GM18508 (cell line): ENCODE results near the gene IL1R2.
"Not testable (repeated sequence)": the region's sequence is repeated elsewhere in the genome, so short reads cannot be mapped to it uniquely, and the experiment has no call there.

ENCODE experiments used
- ATAC-seq: cut with Tn5 transposase; IDR thresholded peaks from one replicate; pipeline ENCODE4 v1.9.1; 2021; ENCODE audit warnings: moderate number of reproducible peaks; ENCODE audit not compliant: insufficient read depth, unreplicated experiment

Gene IL1R2

GRCh38 chr2:101998556-101998895 lies 6.8 kb downstream of the IL1R2 start:
- no peak for ATAC-seq

DNA sequence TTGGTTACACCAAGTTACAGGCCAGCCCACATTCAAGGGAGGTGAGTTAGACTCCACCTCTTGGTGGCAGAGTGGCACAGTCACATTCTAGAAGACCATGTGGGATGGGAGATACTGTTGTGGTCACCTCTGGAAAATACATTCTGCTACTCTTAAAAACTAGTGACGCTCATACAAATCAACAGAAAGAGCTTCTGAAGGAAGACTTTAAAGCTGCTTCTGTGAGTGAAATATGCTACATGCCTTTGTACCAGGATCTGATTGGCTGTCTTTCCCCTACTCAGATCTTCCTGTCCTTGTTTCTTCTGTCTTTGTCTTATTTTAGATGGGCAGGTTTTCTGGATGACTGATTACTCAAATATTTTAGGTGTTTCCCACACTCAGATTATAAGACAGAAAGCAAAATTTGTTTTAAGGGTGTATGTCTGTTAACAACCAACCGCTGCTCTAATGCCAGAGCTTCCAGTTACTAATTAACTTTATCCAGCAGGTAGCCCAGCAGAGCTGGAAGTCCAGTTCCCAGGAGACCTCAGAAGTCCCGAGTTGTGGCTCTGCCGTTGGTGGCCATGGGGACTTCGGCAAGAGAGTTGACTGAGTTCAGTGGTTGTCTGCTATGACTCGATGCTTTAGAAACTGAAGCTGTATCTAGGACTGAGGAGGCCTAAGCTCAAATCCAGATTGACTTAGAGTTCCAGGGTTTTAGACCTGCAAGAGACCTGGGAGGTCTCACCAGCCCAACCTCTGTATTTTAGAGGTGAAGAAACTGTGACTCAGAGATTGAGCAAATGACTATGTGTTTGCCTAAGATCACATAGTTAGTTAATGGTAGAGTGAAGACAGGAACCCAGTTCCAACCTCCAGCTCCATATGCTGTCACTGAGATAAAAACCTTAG lies 7.4 kb downstream of the IL1R2 start:
- no peak for ATAC-seq

- ATAC-seq = no peak
These were observed 8.3 kb downstream of the IL1R2 start for GRCh38 chr2:102000012-102000411.

DNA sequence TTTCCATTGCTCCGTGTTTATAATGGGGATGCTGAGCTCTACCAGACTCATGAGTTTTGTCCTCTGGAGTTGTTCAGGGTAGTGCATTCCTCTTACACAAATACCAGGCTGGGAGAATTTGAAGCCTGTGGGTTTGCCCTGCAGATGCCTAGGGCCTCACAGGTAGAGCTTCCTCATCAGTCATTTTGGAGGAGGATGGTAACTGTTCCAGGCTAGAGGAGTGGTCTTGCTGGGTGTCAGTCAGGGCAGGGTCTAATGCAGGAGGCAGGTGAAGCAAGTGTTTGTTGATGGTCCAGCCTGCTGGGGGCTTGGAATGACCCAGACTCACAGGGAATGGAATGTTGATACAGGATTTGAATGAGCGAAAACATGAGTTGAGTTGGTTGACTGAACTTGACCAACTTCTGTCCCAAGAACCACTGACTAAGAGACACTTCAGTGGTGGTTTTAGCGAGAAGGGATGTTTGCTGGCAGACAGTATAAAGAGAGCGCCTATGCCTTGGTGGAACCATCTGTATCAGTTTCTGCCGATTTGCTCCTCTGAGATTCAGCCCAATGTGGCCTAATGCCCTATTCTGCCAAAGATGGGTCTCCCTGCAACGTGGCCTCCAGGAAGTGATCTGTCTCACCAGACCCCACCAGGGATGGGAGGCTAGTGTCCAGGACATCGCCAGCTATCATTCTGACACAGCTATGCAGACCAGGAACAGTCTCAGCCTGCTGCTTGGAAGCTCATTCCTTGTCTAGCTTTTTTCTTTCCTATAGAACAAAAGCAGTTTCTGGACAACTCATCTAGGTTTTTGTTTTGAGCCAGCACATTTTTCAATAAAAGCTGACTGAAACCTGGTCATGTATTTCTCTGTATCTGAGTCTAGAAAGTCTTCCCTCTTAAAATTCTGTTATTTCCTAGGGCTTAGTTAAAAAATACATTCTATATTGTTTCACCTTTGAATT lies 9.3 kb downstream of the IL1R2 start:
- no peak for ATAC-seq

DNA sequence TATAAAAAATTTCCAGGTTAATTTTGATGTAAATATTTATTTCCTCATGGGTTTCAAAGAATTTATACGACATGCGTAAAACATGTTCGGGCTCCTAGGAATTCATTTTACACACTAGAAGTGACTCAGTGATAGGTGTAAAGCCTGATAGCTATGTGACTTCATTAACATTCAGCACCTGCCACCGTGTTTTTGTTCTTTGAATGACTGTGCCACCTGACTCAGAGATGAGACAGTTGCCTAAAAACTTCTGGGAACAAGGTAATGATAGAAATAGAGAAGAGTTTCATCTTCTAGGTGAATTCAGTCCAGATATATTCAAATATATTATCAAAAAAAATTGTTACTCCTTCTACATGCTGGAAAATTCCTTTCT lies 10.0 kb downstream of the IL1R2 start:
- no peak for ATAC-seq

- ATAC-seq = no peak
These were observed 10.5 kb downstream of the IL1R2 start for GRCh38 chr2:102002228-102002627.

DNA sequence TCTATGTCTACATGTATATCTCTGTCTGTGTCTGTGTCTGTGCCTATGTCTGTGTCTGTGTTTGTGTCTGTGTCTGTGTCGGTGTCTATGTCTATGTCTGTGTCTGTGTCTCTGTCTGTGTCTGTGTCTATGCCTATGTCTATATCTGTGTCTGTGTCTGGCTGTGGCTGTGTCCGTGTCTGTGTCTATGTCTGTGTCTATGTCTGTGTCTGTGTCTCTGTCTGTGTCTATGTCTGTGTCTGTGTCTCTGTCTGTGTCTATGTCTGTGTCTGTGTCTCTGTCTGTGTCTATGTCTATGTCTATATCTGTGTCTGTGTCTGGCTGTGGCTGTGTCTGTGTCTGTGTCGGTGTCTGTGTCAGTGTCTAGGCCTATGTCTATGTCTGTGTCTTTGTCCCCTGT lies 11.1 kb downstream of the IL1R2 start:
- ATAC-seq = not testable (repeated sequence)

DNA sequence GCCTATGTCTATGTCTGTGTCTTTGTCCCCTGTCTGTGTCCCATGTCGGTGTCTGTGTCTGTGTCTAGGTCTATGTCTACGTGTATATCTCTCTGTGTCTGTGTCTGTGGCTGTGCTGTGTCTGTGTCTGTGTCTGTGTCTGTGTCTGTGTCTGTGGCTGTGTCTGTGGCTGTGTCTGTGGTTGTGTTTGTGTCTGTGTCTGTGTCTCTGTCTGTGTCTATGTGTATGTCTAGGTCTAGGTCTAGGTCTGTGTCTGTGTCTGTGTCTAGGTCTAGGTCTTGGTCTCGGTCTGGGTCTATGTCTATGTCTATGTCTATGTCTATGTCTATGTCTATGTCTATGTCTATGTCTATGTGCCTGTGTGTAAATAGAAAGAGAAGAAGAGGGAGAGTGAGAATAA lies 11.9 kb downstream of the IL1R2 start:
- no peak for ATAC-seq

DNA sequence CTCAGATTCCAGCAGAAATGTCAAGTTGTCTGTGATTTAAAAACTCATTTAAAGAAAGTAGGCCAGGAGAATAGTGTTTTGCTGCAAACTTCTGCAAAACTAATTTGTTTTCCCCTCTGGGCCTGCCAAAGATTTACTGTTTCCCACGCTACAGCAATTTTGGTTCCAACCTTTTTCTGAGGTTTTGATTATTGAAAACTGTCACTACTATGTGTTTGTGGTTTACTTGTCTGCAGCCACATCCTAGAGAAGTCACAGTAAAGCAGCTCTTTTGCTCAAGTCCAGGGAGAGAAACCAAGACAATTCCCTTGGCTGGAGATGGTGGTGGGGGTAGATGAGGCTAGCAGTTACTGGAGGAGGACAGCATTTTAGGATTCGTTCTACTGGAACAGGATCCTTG lies 12.8 kb downstream of the IL1R2 start:
- ATAC-seq = no peak

DNA sequence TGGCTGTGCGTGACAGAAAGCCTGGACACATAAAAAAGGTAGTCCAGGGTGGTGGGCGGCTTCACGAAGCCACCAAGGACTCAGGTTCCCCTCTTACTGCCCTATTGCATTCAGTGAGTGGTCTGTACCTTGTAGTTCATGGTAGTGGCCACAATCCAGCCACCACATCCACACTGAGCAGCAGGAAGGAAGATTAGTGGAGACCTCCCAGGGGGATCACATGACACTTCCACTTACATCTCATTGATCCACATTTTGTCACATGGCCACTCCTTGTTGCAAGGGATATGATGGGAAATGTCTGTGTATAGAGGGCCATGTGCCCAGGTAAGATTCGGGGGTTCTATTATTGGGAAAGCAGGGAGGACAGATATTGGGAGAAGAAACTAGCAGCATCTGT lies 13.7 kb downstream of the IL1R2 start:
- ATAC-seq = no peak

DNA sequence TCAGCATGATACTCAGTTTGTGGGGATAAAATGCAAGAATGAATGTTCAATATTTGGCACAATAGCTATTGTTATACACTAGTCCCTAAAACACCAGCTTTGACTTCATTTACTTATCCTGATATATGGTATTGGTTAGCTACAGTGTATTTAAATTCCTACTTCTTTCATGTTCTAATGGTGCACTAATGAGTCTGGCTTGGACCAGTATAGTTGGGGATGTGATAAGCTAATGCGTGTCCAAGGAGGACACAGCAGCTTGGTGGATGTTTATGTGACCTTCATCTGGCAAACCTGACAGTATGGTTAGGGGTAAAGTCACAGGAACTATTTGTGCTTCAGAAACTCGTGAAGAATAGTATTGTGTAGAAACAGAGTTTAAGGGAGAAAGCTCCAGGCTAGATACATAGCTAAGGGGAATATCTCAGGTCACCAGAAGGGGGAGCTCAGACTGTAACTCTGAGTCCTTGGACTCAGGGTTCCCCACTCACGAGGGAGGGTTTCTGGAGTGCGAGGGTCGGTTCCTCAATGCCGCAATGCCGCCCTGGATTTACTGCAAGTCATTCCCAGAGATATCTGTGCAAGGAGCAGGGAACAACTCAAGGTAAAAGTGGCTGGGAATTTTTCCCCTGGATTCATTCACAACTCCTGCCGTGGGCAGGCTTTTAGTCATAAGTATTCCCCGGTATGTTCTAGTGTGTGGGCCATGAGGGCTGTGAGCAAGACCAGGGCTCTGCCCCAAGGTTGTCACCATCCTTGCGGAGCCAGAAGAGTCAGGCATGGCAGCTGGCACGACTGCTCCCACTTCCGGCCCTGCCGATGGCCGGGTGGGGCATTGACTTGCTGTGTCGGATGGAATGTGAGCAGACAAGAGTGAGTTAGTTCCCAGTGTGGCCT lies 14.5 kb downstream of the IL1R2 start:
- no peak for ATAC-seq

DNA sequence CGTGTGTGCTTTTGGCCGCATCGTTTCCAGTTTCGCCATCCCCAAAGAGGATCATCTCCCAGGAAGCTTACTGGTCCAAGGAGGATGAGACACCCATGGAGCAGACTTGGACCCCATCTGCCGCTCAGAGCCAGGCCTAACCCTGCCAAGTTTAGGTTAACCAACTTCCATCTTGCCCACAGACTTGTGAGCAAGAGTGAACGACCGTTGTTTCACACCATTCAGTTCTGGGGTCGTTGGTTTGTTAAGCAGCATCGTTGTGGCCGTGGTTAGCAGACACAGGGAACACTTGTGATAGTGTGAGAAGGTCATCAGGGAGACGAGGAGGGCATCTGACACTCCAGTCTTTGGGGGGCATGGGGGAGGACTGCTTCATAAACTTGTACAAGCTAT lies 15.1 kb downstream of the IL1R2 start:
- no peak for ATAC-seq

GRCh38 chr2:102008490-102008889 lies 16.7 kb downstream of the IL1R2 start:
- no peak for ATAC-seq

- ATAC-seq = no peak
These were observed 17.8 kb downstream of the IL1R2 start for GRCh38 chr2:102009557-102009956.

DNA sequence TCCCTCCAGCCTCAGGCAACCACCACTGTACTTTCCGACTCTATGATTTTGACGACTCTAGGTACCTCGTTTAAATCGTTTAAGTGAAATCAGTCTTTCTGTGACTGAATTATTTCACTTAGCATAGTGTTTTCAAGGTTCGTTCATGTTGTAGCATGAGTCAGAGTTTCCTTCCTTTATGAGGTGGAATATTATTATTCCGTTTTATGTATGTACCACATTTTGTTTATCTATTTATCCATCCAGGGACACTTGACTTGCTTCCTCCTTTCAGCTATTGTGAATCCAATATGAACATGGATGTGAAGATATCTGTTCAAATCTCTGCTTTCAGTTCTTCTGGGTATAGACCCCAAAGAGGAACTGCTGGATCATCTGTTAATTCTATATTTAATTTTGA lies 19.1 kb downstream of the IL1R2 start:
- no peak for ATAC-seq

DNA sequence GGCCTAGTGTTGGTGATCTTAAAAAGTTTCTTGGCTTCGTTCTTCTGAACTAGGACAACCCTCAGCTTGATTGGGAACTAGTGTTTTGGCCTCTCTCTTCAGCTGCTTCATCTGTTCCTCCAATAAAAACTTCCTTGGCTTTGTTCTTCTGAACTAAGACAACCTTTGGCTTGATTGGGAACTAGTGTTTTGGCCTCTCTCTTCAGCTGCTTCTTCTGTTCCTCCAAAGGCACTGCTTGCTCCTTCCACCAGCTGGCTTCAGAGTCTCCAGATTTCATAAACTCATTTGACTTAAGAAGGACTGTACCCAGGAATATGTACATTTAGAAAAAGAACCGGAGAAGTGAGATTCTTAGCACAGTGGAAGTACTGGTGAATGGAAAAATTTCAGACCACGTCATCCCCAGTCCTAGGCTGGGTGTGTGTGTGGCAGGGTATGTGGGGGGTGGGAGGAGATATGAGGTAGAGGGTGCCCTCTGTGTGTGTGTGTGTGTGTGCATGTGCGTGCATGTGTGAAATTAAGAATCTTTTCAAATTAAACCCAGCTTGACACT lies 20.4 kb downstream of the IL1R2 start:
- no peak for ATAC-seq

DNA sequence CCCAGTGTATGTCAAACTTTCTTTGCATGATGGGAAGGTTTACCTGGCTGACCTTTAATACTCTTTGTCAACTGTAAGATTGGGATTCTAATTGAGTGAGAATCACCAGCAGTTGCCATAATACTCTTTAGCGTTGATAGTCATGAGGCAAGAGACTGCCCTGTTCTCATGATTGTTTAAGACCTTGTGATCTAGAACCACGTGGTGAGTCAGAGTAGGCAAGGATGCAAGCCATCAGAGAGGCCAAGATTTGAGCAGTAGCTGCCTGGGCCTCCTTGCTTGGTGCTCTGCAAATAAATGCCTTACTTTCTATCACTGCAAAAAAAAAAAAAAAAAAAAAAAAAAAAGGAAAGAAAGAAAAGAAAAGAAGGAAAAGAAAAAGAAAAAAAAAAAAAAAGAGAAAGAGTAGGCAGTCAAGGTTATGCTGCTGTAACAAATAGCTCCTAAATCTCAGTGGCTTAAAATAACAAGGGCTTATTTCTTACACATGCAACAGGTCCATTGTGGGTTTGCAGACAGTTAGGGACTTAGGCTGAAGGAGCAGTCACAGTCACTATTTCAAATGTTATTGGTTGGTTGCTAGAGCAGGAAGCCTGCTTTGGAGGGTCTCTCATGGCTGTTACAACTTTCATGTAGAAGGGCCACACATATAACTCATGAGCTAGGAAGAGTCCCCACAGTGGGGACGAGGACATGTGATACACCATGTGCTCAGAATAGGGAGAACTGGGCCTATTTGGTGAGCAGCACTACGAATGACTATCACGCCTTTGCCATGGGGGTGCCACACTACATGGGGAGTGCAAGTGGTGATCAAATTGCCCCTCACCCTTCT lies 21.7 kb downstream of the IL1R2 start:
- ATAC-seq = no peak

DNA sequence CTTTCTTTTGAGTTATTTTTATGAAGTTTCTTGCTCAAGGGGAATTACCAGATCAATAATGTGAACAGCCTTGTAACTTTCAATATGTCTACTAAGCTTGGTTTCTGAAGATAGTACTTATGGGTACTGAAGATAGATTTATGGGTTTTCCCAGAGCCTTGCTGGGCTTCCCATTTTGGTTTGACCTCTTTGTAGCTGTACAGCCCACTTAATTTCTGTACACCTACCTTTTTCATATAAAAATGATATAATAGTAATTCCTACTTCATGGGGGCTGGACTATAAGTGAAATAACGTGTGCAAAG lies 22.2 kb downstream of the IL1R2 start:
- ATAC-seq = no peak

GRCh38 chr2:102015399-102015798 lies 23.6 kb downstream of the IL1R2 start:
- no peak for ATAC-seq
